Rectal smooth muscle tissue (tissue), 1 donor: ENCODE results near the gene DGCR6L.

Experiments used
- H3K27ac ChIP-seq: one replicate; pipeline ENCODE4 v1.7.0; 2013; ENCODE audit warnings: low read depth, low read length, inconsistent platforms
- H3K27me3 ChIP-seq: one replicate; pipeline ENCODE4 v1.7.0; 2013; ENCODE audit warnings: low read length; ENCODE audit not compliant: control insufficient read depth, insufficient read depth
- H3K36me3 ChIP-seq: one replicate; pipeline ENCODE4 v1.7.0; 2013; ENCODE audit warnings: low read length; ENCODE audit not compliant: control insufficient read depth, insufficient read depth
- H3K4me1 ChIP-seq: one replicate; pipeline ENCODE4 v1.7.0; 2013; ENCODE audit warnings: low read length; ENCODE audit not compliant: control insufficient read depth, insufficient read depth
- H3K4me3 ChIP-seq: one replicate; pipeline ENCODE4 v1.7.0; 2013; ENCODE audit warnings: low read length
- H3K9ac ChIP-seq: one replicate; pipeline ENCODE4 v1.7.0; 2013; ENCODE audit warnings: low read length

Gene DGCR6L

DNA sequence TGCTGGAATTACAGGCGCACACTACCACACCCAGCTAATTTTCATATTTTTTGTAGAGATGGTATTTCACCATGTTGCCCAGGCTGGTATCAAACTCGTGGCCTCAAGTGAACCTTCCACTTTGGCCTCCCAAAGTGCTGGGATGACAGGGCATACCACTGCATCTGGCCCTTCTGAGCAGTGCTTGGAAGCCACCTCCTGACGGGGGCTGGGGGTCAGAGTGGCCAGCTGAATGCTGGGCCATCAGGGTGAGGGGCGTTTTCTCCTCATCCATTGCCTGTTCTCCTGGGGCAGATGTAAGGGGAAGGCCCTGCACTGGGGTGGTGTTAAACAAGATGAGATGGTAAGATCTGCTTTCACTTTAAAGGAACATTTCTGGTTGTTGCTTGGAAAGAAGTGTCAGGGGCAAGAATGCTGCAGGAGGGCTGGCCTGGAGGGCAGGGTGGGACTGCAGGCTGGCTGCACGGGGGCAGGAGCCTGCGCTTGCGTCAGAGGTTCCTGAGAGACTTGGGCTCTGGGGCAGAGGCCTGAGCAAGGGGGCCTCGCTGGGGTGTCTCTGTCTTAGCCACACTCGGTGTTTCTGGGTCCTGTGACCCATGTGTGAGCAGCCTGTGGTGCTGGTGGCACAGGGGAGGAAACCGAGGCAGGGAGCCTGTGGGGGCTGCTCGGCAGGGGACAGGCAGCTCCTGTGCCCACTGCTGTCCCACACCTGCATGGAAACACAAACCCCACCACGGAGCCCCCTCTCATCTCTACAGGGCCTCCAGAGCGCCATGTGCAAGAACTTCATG lies 17.2 kb downstream of the DGCR6L start:
- Histone ChIP-seq H3K27me3 (peaks cover 3% of the 10 kb centered on the region), H3K9ac (no peak overlapping the region), H3K4me3 (no peak overlapping the region), H3K36me3 (no peaks in the 10 kb centered on the region), H3K4me1 (no peaks in the 10 kb centered on the region), H3K27ac (no peak overlapping the region)

DNA sequence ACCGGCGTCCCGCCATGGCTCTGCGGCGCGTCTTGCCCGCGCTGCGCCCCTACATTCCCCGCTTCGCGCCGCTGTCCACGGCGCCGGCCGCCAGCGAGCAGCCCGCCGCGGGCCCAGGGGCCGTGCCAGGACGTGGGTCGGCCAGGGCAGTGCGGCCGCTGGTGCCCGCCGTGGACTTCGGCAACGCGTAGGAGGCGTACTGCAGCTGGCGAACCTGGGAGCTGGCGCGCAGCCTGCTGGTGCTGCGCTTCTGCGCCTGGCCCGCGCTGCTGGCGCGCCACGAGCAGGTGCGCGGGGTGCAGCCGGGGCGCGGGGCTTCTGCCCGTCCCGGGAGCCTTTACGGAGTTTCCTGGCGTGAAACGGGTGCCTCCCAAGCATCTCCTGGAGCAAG lies 20.1 kb downstream of the DGCR6L start:
- Histone ChIP-seq H3K4me1 (no peaks in the 10 kb centered on the region), H3K27me3 (peaks cover 3% of the 10 kb centered on the region), H3K27ac (no peak overlapping the region), H3K9ac (no peak overlapping the region), H3K4me3 (peak overlapping the region; percentile 71), H3K36me3 (no peaks in the 10 kb centered on the region)

DNA sequence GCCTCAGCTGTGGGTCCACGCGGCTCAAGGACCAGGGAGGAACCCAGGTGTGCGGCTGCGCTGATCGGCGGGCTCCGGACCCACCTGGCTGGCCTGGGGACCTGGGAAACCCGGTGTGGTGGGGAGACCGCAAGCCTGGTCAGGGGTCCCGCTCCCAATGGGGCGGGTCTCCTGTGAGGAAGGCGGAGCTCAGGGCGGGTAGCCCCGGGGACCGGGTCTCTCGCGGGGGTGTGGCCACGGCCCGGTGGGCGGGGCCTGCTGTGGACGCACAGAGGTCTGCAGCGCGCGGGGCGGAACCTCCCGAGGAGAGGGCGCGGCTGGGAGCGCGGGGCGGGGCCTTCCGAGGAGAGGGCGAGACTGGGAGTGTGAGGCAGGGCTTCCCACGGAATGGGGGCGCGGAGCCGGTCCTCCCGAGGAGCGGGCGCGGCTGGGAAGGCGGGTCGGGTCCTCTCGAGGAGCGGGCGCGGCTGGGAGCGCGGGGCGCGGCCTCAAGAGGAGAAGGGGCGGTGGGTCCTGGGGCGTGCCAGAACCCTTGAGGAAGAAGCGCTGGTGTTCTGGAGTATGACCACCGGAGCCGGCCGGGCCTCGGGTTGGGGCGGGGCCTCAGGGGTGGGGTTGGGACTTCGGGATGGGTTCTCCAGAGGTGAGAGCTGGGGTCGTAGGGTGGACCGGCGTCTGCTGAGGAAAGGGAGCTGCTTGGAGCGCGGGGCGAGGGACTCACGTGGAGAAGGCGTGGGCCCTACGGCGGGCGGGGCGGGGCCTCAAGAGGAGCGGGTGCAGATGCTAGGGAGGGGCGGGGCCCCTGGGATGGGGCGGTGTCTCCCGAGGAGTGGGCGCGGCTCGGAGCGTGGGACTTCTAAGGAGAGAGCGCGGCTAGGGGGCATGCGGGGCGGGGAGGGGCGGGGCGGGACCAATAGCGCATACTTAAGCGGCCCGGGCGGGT lies 20.8 kb downstream of the DGCR6L start:
- H3K9ac ChIP-seq: no peak overlapping the region

DNA sequence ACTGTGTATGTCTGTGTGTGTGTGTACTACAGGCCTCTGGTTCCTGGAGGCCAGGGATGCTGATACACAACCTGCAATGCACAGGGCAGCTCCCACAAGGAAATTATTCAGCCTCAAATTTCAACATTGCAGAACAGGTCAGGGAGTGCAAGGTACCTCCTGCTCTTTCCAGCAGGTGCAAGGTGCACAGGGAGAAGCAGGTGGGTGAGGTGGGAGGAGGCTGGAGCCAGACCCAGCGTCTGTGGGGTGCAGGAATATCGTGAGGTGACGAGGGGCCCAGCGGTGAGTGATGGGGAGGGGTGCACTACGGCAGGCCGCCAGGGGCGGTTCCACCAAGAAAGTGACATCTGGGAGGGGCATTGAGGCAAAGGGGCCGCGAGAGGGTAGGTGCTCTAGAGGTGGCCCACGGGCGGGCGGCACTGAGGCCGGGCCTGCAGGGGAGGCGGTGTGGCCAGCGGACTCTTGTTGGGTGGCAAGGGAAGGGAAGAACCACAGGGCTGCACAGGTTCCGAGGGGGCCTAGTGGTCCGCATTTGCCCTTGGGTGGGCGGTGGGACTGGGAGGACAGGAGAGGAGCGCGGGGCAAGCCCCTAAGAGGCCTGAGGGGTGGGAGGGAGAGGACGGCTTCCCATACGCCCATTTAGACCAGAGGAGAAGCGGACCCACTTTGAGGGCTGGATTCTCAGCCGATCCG lies 21.6 kb downstream of the DGCR6L start:
- Histone ChIP-seq H3K36me3 (no peaks in the 10 kb centered on the region), H3K4me1 (no peaks in the 10 kb centered on the region), H3K27me3 (peaks cover 3% of the 10 kb centered on the region), H3K9ac (no peak overlapping the region), H3K27ac (no peak overlapping the region), H3K4me3 (peak overlapping the region; percentile 55)

More for the DNA sequence above, 20.8 kb downstream of the DGCR6L start:
- Histone ChIP-seq H3K36me3 (no peaks in the 10 kb centered on the region), H3K4me1 (no peaks in the 10 kb centered on the region), H3K27me3 (peaks cover 3% of the 10 kb centered on the region), H3K4me3 (peak overlapping the region; percentile 71), H3K27ac (no peak overlapping the region)

DNA sequence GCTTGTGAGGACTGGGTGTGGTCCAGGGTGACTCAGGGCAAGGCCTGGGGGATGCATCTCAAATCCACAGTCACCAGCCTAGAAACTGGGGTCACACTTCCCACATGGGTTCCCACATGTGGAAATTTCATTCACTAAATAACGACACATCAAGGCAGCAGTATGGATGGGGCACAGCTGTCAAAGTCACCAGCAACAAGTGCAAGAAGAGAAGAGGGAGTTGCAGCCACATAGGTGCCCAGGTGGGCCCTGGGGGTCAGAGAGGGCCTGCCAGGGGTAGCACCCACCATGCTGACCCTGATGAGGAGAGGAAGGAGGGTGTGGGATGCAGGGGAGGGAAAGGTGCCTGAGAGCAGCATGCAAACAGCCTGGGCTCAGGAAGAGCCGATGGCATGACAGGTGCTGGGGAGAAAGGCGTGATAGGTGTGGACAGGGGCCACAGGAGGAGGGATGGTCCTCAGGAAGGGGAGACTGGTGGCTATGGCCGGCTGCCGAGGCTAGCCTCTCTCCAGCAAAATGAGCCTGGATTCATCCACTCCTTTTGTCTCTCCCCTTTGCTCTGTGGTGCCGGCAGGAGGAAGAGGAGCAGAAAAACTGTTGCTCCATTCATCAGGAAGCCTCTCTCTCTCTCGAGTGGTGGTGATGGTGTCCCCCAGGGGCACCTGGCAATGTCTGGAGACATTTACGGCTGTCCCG lies 22.3 kb downstream of the DGCR6L start:
- Histone ChIP-seq H3K4me3 (no peak overlapping the region), H3K9ac (no peak overlapping the region), H3K27me3 (peaks cover 2% of the 10 kb centered on the region), H3K4me1 (no peaks in the 10 kb centered on the region), H3K36me3 (no peaks in the 10 kb centered on the region), H3K27ac (no peak overlapping the region)

DNA sequence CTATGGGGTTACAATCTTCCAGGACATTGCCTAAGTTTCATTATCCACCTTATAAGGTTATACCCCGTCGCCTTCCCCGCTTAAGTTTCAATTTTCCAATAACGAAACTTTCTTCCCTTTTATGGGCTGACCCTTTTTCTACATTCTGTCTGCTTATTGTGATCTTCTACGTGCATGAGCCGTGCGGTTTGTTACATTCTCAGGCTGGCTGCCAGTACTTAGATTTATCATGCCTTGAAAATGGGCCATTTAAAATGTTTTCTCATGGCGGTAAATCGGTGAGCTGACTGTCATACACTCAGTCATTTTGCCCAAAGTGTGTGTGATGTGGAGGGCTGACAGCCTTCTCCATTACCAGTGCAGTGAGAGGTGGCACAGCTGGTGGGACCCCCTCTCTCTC lies 23.3 kb downstream of the DGCR6L start:
- no peaks in the 10 kb centered on the region for H3K4me1 ChIP-seq
- no peak overlapping the region for H3K27ac ChIP-seq
- no peaks in the 10 kb centered on the region for H3K27me3 ChIP-seq
- H3K36me3 ChIP-seq: no peaks in the 10 kb centered on the region
- no peak overlapping the region for H3K9ac ChIP-seq
- no peak overlapping the region for H3K4me3 ChIP-seq

DNA sequence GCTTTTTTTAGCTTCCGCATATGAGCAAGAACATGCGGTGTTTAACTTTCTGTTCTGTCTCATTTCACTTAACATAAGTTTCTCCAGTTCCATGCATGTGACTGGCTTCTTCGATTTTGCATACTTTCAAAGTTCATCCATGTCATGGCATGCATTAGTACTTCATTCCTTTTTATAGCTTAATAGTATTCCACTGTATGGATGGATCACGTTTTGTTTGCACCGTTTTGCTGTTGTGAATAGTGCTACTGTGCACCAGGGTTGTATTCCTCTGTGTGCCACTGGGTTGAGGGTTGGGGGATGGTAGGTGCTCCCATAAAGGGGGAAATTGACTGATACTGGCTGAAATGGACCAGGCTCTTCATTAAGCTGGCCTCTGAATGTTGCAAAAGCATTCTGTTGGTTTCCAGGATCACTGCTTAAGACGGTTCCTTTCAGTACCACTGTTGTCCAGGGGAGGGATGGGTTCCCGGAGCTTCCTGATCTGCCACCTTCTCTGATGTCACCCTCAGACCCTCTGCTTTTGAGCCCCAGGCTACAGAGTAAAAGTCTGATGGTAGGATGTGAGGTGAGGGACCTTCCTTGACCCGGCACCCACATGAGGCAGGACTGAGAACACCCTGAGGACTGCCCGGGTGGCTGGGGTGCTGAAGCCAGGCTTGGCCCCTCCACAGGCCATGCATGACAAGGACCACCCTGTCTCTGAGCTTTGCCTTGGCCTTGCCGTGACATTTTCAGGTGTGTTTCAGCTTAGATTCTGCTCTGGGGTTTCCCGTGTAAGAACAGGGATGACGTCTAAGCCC lies 24.4 kb downstream of the DGCR6L start:
- no peaks in the 10 kb centered on the region for H3K4me1 ChIP-seq
- H3K36me3 ChIP-seq: no peaks in the 10 kb centered on the region
- no peak overlapping the region for H3K9ac ChIP-seq
- no peak overlapping the region for H3K4me3 ChIP-seq
- no peak overlapping the region for H3K27ac ChIP-seq
- H3K27me3 ChIP-seq: peaks cover 4% of the 10 kb centered on the region

DNA sequence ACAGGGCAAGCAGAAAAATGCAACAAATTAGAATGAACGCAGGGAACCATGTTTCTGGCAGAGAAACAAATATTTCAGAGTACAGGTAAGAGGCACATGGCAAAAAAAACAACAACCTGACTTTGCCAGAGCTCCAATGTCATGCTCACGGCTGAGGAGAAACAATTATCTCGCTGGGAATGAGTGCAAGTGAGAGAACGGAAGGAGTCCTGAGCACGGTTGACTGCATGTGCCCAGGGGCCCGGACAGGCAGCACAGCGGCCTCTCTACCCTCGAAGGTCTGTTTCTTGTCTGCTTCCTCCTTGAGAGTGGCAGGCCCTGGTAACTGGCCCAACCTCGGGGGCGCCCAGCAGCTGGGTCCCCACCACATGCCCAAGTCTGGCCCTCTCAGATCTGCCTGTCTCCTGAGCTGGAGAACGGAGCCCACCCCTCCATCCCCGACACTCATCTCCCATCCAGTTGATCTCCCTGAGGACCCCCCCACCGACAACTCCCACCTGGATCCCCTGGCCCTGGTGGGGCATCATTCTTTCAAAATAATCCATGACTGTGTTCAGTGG lies 27.1 kb downstream of the DGCR6L start:
- Histone ChIP-seq H3K4me1 (no peaks in the 10 kb centered on the region), H3K27ac (no peak overlapping the region), H3K27me3 (peaks cover 4% of the 10 kb centered on the region), H3K4me3 (no peak overlapping the region), H3K36me3 (no peaks in the 10 kb centered on the region), H3K9ac (no peak overlapping the region)

DNA sequence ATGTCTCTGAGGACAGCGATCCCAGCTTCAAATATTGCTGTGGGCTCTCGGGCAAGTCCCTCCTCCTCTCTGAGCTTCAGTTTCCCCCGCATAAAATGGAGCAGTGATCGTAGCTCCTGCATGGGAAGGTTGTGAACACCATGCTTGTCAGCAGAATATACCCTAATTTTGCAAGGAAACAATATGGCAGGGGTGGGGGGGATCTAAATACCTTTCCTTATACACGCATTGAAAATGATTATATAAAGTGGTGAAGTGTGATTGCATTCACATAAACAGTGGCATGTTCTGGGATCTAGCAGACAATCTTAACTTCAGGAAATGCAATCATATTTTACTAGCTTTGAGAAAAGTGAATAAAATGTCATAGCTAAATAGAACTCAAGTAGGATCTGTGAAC lies 27.8 kb downstream of the DGCR6L start:
- H3K36me3 ChIP-seq: no peaks in the 10 kb centered on the region
- peaks cover 4% of the 10 kb centered on the region for H3K27me3 ChIP-seq
- H3K4me3 ChIP-seq: no peak overlapping the region
- no peak overlapping the region for H3K27ac ChIP-seq
- H3K4me1 ChIP-seq: no peaks in the 10 kb centered on the region
- no peak overlapping the region for H3K9ac ChIP-seq

DNA sequence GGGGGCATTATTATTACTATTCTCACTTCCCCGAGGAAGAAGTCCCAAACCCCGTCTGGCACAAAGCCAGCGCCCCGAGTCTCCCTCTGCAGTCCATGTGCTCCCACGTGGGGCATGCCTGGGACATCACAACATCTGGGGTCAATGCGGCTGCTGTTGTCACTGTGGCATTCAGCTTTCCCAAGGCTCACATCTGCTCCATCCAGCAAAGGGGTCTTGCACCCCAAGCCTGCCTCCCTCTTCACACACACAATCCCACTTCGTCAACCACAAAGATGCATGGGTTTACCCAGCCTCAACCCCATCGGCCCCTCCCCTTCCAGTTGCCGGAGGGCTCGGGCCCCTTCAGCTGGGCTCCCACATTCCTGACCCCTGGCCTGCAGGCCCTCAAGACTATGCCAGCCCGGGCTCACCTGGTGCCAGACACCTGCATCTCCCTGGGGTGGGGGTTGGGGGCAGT lies 28.2 kb downstream of the DGCR6L start:
- Histone ChIP-seq H3K27ac (no peak overlapping the region), H3K4me3 (no peak overlapping the region), H3K27me3 (peaks cover 4% of the 10 kb centered on the region), H3K36me3 (no peaks in the 10 kb centered on the region), H3K4me1 (no peaks in the 10 kb centered on the region), H3K9ac (no peak overlapping the region)

DNA sequence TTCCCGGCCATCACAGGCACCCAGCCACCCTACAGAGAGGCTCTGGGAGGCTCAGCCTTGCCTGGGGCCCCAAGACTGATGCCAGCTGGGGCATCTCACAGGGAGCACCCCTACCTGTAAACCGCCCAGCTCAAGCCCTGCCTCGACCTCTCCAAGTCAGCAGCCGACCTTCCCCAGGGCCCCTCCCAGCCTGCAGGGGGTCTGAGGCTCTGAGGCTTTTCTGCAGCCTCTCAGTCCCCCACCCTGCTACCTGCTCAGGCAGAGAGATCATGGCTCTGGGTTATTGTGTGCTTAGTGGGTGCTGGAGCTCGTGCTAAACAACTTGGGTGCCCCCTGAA lies 28.6 kb downstream of the DGCR6L start:
- Histone ChIP-seq H3K4me1 (no peaks in the 10 kb centered on the region), H3K4me3 (no peak overlapping the region), H3K27ac (no peak overlapping the region), H3K27me3 (peaks cover 4% of the 10 kb centered on the region), H3K36me3 (no peaks in the 10 kb centered on the region), H3K9ac (no peak overlapping the region)
